ENCODE data around the gene SYF2.

SYF2 gene

GRCh38 chr1:25174730-25175612 is 57.3 kb downstream of the SYF2 start:
- no peak overlapping the region for H3K4me3 ChIP-seq (ENCODE audit: low read depth, low read length)
- DNase-seq (ENCODE audit: low read depth, low spot score), result no peak
- TF ChIP-seq CTCF (IDR thresholded peaks at IDR 0.05; ENCODE audit: low read depth, low read length), result no peak
- in situ Hi-C loops (cut with HindIII; ENCODE audit: low sequenced_read_pairs), result no loop called here

GRCh38 chr1:25174363-25174729 is 58.0 kb downstream of the SYF2 start:
- no peak for TF ChIP-seq CTCF (IDR thresholded peaks at IDR 0.05; ENCODE audit: low read depth, low read length)
- DNase-seq (ENCODE audit: low read depth, low spot score), result no peak
- H3K4me3 ChIP-seq (ENCODE audit: low read depth, low read length), result no peak overlapping the region
- in situ Hi-C loops (cut with HindIII; ENCODE audit: low sequenced_read_pairs), result no loop called here

GRCh38 chr1:25173809-25174340 is 58.4 kb downstream of the SYF2 start:
- in situ Hi-C loops (cut with HindIII; ENCODE audit: low sequenced_read_pairs), result no loop called here
- no peak overlapping the region for H3K4me3 ChIP-seq (ENCODE audit: low read depth, low read length)
- DNase-seq (ENCODE audit: low read depth, low spot score), result no peak
- TF ChIP-seq CTCF (IDR thresholded peaks at IDR 0.05; ENCODE audit: low read depth, low read length), result no peak

Measured in astrocyte of the spinal cord (primary cell).